GM19452 (cell line): ENCODE data around the gene ASAH2B.

Source experiments
- ATAC-seq: cut with Tn5 transposase; IDR thresholded peaks from one replicate; pipeline ENCODE4 v1.9.1; 2021; ENCODE audit not compliant: unreplicated experiment

The ASAH2B gene

DNA sequence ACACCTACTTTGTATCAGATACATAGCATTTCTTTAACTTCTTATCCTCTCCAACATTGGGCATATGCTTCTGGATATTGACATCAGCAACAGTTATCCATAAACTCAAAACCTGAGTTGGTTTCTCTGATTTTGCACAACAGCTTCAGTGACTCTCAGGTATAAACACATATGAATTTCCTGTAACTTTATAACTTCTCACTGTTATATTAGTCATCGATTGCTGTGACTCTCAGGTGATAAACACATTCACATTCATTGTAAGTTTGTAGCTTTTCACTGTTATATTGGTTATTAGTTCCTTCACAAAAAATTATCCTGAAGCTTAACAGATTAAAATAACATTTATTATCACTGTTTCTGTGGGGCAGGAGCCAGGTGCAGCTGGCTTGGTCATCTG lies 57.0 kb downstream of the ASAH2B start:
- ATAC-seq, result no peak

DNA sequence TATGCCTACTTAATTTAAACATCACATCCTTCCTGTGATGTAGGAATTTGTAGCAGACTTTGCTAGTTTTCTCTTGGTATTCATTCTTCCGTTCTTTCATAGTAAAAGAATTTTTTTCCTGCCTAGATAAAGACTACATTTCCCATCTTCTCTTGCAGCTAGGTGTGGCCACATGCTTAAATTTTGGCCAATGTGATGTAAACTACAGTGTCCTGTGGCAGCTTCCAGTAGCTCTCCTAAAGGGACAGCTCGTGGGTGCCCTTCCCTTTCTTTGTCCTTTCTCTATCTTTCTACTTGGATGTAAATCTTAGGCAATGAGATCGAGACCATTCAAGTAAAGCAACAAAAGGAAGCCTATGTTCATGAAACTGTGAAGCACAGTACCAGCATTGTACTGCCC lies 58.6 kb downstream of the ASAH2B start:
- ATAC-seq, result no peak

DNA sequence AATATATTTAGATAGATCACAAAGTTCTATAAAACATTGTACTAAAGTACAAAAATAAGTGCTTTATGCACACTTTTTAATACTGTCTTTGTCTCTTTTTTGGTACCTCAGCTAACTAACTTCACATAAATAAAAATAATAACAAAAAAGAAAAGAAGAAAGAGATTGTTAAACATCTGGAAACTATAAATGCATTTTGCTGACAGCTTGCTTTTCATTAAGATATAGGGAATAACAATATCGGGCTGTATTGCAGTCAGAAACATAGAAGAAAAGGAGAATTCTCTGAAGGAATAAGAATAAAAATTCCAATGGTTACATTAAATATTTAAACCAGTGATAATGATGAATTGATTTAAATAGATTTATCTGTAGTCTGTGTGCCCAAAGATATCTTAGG lies 59.9 kb downstream of the ASAH2B start:
- no peak for ATAC-seq

- ATAC-seq, result no peak
Observed at GRCh38 chr10:50805981-50806622, 66.4 kb downstream of the ASAH2B start.

GRCh38 chr10:50807851-50808776 lies 68.4 kb downstream of the ASAH2B start:
- ATAC-seq, result no peak
